ENCODE measurements around the gene CRYBG3.

DNA sequence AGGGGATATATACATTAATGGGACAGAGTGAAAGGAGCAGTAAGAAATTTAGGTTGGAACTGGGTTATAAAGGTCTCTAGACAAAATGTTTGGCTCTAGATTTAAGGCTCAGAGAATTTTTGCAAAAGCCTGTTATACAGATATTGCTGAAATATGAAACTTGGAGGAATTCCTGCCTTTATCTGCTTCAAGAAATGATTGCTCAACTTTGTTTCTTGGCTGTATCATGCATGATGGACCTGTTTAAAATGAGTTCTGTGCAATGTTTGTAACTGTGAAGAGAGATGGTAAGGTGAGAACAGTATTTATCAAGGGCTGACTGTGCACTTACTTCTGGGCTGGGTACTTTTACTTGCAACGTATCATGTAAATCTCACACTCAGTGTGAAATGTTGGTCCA is 3.3 kb downstream of the CRYBG3 start:
- TF ChIP-seq, protein P1, sequence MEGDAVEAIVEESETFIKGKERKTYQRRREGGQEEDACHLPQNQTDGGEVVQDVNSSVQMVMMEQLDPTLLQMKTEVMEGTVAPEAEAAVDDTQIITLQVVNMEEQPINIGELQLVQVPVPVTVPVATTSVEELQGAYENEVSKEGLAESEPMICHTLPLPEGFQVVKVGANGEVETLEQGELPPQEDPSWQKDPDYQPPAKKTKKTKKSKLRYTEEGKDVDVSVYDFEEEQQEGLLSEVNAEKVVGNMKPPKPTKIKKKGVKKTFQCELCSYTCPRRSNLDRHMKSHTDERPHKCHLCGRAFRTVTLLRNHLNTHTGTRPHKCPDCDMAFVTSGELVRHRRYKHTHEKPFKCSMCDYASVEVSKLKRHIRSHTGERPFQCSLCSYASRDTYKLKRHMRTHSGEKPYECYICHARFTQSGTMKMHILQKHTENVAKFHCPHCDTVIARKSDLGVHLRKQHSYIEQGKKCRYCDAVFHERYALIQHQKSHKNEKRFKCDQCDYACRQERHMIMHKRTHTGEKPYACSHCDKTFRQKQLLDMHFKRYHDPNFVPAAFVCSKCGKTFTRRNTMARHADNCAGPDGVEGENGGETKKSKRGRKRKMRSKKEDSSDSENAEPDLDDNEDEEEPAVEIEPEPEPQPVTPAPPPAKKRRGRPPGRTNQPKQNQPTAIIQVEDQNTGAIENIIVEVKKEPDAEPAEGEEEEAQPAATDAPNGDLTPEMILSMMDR (IDR thresholded peaks at IDR 0.05), result no peak
- no peak for TF ChIP-seq POLR2A (IDR thresholded peaks at IDR 0.05)
